Osteoblast (primary cell): ENCODE measurements around the gene SLC52A1. TPM values are rescaled to one million over a fixed set of nuclear protein-coding genes. Genes with fewer than 3 reads are reported as not detected.

Experiments used
- DNase-seq: peaks from one replicate; pipeline ENCODE4 v3.0.0; 2011; ENCODE audit warnings: low spot score, mixed read lengths; ENCODE audit not compliant: insufficient read length; ENCODE audit errors: missing footprints
- H2AFZ ChIP-seq: 2 replicates; pipeline ENCODE4 v1.6.0; 2011; ENCODE audit warnings: mild to moderate bottlenecking, low read length
- H3K27ac ChIP-seq: 2 replicates; pipeline ENCODE4 v1.5.1; 2011; ENCODE audit warnings: mild to moderate bottlenecking, low read depth, low read length, moderate library complexity
- H3K27me3 ChIP-seq: 2 replicates; pipeline ENCODE4 v1.6.0; 2012; ENCODE audit warnings: mild to moderate bottlenecking, control low read depth, inconsistent platforms, low read length, moderate library complexity; ENCODE audit not compliant: insufficient read depth
- H3K36me3 ChIP-seq: 2 replicates; pipeline ENCODE4 v1.5.1; 2011; ENCODE audit warnings: mild to moderate bottlenecking, low read length, control low read depth, moderate library complexity; ENCODE audit not compliant: insufficient read depth
- H3K4me1 ChIP-seq: 2 replicates; pipeline ENCODE4 v1.5.1; 2011; ENCODE audit warnings: mild to moderate bottlenecking, low read length, control low read depth, moderate library complexity; ENCODE audit not compliant: insufficient read depth
- H3K4me2 ChIP-seq: 2 replicates; pipeline ENCODE4 v1.6.0; 2011; ENCODE audit warnings: mild to moderate bottlenecking, low read length; ENCODE audit not compliant: insufficient read depth
- H3K4me3 ChIP-seq: fragments of 200-600 bp; sonication (generic); 3 replicates; pipeline ENCODE4 v1.5.1; 2012; ENCODE audit warnings: mild to moderate bottlenecking, low read length, inconsistent platforms; ENCODE audit not compliant: insufficient read depth
- H3K79me2 ChIP-seq: 2 replicates; pipeline ENCODE4 v1.6.0; 2012; ENCODE audit warnings: mild to moderate bottlenecking, low read length, control low read depth, inconsistent platforms; ENCODE audit not compliant: insufficient read depth
- H3K9me3 ChIP-seq: 2 replicates; pipeline ENCODE4 v1.5.1; 2011; ENCODE audit warnings: low read depth, low read length, control low read depth
- H4K20me1 ChIP-seq: 2 replicates; pipeline ENCODE4 v1.6.0; 2012; ENCODE audit warnings: mild to moderate bottlenecking, low read length, control low read depth; ENCODE audit not compliant: insufficient read depth
- total RNA-seq: library from RNA; depleted of rRNA; stranded (reverse); fragments of >200 nt; gene quantifications from 2 replicates; pipeline ENCODE4 v1.2.3, GENCODE V29; 2012
- TF ChIP-seq, protein P1 (sequence below): IDR thresholded peaks from 2 replicates; pipeline ENCODE4 v1.5.1; 2011; ENCODE audit warnings: mild to moderate bottlenecking, low read depth, low read length, moderate library complexity; ENCODE audit errors: extremely low read depth

The SLC52A1 gene
- total RNA-seq, 1 donor: not detected

DNA sequence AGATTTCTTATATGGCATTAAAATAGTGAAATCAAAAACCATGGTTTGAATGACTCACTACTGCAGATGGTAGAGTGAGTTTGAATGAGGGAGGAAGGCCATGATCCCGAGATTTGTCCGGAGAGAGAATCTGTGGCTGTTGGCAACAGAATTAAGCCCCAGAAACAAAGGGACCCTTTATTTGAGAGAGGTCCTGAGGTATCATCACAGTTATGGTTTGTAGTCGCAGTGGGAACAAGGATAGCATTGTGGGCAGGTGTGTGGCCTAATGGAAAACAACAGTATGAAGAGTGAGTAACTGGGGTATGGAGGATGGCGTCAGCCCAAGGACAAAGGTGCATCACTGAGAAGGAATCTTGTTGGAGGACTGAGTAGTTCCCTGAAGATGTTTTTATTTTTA lies 34.5 kb upstream of the SLC52A1 start:
- H3K27me3 ChIP-seq: no peaks in the 10 kb centered on the region
- no peak for DNase-seq
- no peaks in the 10 kb centered on the region for H3K4me1 ChIP-seq
- no peak overlapping the region for H3K27ac ChIP-seq
- TF ChIP-seq, protein P1, sequence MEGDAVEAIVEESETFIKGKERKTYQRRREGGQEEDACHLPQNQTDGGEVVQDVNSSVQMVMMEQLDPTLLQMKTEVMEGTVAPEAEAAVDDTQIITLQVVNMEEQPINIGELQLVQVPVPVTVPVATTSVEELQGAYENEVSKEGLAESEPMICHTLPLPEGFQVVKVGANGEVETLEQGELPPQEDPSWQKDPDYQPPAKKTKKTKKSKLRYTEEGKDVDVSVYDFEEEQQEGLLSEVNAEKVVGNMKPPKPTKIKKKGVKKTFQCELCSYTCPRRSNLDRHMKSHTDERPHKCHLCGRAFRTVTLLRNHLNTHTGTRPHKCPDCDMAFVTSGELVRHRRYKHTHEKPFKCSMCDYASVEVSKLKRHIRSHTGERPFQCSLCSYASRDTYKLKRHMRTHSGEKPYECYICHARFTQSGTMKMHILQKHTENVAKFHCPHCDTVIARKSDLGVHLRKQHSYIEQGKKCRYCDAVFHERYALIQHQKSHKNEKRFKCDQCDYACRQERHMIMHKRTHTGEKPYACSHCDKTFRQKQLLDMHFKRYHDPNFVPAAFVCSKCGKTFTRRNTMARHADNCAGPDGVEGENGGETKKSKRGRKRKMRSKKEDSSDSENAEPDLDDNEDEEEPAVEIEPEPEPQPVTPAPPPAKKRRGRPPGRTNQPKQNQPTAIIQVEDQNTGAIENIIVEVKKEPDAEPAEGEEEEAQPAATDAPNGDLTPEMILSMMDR: no peak
- no peaks in the 10 kb centered on the region for H3K36me3 ChIP-seq
- no peaks in the 10 kb centered on the region for H3K79me2 ChIP-seq
- H2AFZ ChIP-seq: no peak overlapping the region
- no peaks in the 10 kb centered on the region for H4K20me1 ChIP-seq
- no peaks in the 10 kb centered on the region for H3K9me3 ChIP-seq
- H3K4me3 ChIP-seq: no peak overlapping the region
- no peak overlapping the region for H3K4me2 ChIP-seq

DNA sequence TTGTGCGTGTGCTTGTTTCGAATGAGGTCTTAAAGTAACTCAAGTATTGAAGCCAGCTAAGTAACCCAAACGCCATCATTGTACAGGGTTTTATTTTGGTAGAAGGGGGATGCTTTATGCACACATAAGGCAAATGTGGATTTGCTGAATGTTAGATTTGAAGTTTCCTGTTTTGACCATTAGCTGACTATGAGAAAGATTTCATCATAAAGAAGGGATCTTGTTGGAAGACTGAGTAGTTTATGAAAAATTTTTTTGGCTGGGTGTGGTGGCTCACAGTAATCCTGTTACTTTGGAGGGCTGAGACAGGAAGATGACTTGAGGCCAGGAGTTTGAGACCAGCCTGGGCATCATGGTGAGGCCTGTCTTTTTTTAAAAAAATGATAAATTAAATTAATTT lies 33.0 kb upstream of the SLC52A1 start:
- DNase-seq: no peak
- H3K4me3 ChIP-seq: no peak overlapping the region

DNA sequence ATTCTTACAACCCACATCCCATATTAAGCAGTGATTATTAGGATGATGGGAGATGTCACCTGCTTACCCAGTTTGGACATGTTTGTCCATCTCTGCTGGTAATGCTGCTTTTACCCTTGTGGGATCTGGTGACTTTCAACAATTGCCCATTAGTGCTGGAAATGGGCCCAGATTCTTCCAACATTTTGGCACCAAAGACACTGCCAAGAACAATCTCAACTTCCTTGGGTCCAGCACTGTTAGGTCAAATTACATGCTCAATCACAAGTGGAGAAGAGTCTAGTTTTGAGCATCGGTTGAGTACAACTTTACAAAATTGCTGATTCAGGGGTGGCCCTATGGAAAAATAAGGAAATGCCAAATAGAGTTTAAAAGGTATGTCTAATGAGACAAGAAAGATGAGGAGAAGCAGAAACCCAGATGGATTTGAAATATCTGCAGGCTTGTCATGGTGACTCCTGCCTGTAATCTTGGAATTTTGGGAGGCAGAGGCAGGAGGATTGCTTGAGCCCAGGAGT lies 30.1 kb upstream of the SLC52A1 start:
- Histone ChIP-seq H3K27ac (no peak overlapping the region), H3K27me3 (no peaks in the 10 kb centered on the region), H3K4me1 (no peaks in the 10 kb centered on the region), H3K4me3 (no peak overlapping the region), H3K9me3 (no peaks in the 10 kb centered on the region), H3K79me2 (no peaks in the 10 kb centered on the region), H3K4me2 (no peak overlapping the region), H3K36me3 (no peaks in the 10 kb centered on the region), H4K20me1 (no peaks in the 10 kb centered on the region), H2AFZ (no peak overlapping the region)
- TF ChIP-seq, protein P1: no peak
- DNase-seq: no peak

More for the DNA sequence above, 33.0 kb upstream of the SLC52A1 start:
- H3K27me3 ChIP-seq: no peaks in the 10 kb centered on the region
- H3K4me1 ChIP-seq: no peaks in the 10 kb centered on the region
- no peaks in the 10 kb centered on the region for H3K9me3 ChIP-seq
- no peaks in the 10 kb centered on the region for H3K36me3 ChIP-seq
- no peaks in the 10 kb centered on the region for H4K20me1 ChIP-seq
- H2AFZ ChIP-seq: no peak overlapping the region
- H3K4me2 ChIP-seq: no peak overlapping the region
- TF ChIP-seq, protein P1: no peak
- H3K79me2 ChIP-seq: no peaks in the 10 kb centered on the region
- no peak overlapping the region for H3K27ac ChIP-seq

DNA sequence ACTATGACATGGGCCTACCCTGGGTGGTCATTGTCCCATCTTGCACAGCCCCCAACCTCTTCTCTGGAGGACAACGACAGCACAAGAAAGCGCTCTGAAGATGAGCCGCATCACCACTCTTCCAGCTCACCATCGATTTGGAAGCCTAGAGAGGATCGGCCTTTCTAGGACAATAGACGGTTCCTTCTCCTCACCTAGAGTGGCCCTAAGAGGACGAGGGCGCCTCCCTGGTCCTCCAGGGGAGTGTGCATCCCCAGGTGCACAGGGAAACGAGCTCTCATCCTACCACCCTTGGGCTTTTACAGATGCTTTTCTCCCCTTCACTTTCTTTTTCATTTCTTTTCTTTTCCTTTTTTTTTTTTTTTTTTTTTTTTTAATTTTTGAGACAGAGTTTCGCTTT lies 20.3 kb upstream of the SLC52A1 start:
- no peak for DNase-seq
- Histone ChIP-seq H3K9me3 (no peaks in the 10 kb centered on the region), H3K79me2 (no peaks in the 10 kb centered on the region), H3K4me3 (no peak overlapping the region), H4K20me1 (no peaks in the 10 kb centered on the region), H3K27me3 (no peaks in the 10 kb centered on the region), H3K4me1 (no peaks in the 10 kb centered on the region), H3K4me2 (no peak overlapping the region), H3K27ac (no peak overlapping the region), H2AFZ (no peak overlapping the region), H3K36me3 (no peaks in the 10 kb centered on the region)
- TF ChIP-seq, protein P1: no peak
